ENCODE results near the gene EYS. TPM values are rescaled to one million over a fixed set of nuclear protein-coding genes. Genes with fewer than 3 reads are reported as not detected.

Gene EYS
- total and polyA plus RNA-seq, 4 donors, result 0.53 to 4.5 (median 2.4) TPM

GRCh38 chr6:64217721-64218620, 1489.1 kb downstream of the EYS start:
- no peaks in the 10 kb centered on the region for H3K9me3 ChIP-seq (ENCODE audit: control insufficient read depth, insufficient read depth, low read length)
- DNase-seq (ENCODE audit: low read depth in 4 of 6, low spot score in 6 of 6), result no peak
- H3K4me1 ChIP-seq (ENCODE audit: control insufficient read depth, insufficient read depth, low read length), result no peaks in the 10 kb centered on the region
- no peak overlapping the region for H3K27ac ChIP-seq (ENCODE audit: low read depth, low read length)
- WGBS (ENCODE audit: insufficient coverage), result 50% methylated on average over 1 of the region's 2 CpGs
- no peaks in the 10 kb centered on the region for H3K27me3 ChIP-seq (ENCODE audit: control insufficient read depth, insufficient read depth, low read length)
- H3K4me3 ChIP-seq (ENCODE audit: low read depth, low read length), result no peak overlapping the region
- no peaks in the 10 kb centered on the region for H3K36me3 ChIP-seq (ENCODE audit: control insufficient read depth, insufficient read depth, low read length)

GRCh38 chr6:64214373-64214772, 1492.7 kb downstream of the EYS start:
- H3K27me3 ChIP-seq (ENCODE audit: control insufficient read depth, insufficient read depth, low read length), result no peaks in the 10 kb centered on the region
- H3K9me3 ChIP-seq (ENCODE audit: control insufficient read depth, insufficient read depth, low read length), result no peaks in the 10 kb centered on the region
- no peak for DNase-seq (ENCODE audit: low read depth in 4 of 6, low spot score in 6 of 6)
- H3K4me3 ChIP-seq (ENCODE audit: low read depth, low read length), result no peak overlapping the region
- H3K4me1 ChIP-seq (ENCODE audit: control insufficient read depth, insufficient read depth, low read length), result no peaks in the 10 kb centered on the region
- no peaks in the 10 kb centered on the region for H3K36me3 ChIP-seq (ENCODE audit: control insufficient read depth, insufficient read depth, low read length)
- H3K27ac ChIP-seq (ENCODE audit: low read depth, low read length), result no peak overlapping the region

- no peak overlapping the region for H3K4me3 ChIP-seq (ENCODE audit: low read depth, low read length)
- WGBS (ENCODE audit: insufficient coverage), result no CpG with 5 or more reads among the region's 3 CpGs
- H3K27ac ChIP-seq (ENCODE audit: low read depth, low read length), result no peak overlapping the region
- H3K27me3 ChIP-seq (ENCODE audit: control insufficient read depth, insufficient read depth, low read length), result no peaks in the 10 kb centered on the region
- no peak for DNase-seq (ENCODE audit: low read depth in 4 of 6, low spot score in 6 of 6)
- H3K9me3 ChIP-seq (ENCODE audit: control insufficient read depth, insufficient read depth, low read length), result no peaks in the 10 kb centered on the region
- no peaks in the 10 kb centered on the region for H3K36me3 ChIP-seq (ENCODE audit: control insufficient read depth, insufficient read depth, low read length)
- no peaks in the 10 kb centered on the region for H3K4me1 ChIP-seq (ENCODE audit: control insufficient read depth, insufficient read depth, low read length)
Observed at GRCh38 chr6:64213697-64214096, 1493.3 kb downstream of the EYS start.

GRCh38 chr6:64197246-64197645, 1509.8 kb downstream of the EYS start:
- no CpG with 5 or more reads among the region's 1 CpG for WGBS (ENCODE audit: insufficient coverage)
- H3K27ac ChIP-seq (ENCODE audit: low read depth, low read length), result no peak overlapping the region

GRCh38 chr6:64186592-64186991, 1520.4 kb downstream of the EYS start:
- no peak for DNase-seq (ENCODE audit: low read depth in 4 of 6, low spot score in 6 of 6)
- H3K27me3 ChIP-seq (ENCODE audit: control insufficient read depth, insufficient read depth, low read length), result no peaks in the 10 kb centered on the region
- H3K4me1 ChIP-seq (ENCODE audit: control insufficient read depth, insufficient read depth, low read length), result no peaks in the 10 kb centered on the region
- WGBS (ENCODE audit: insufficient coverage), result no CpG with 5 or more reads among the region's 8 CpGs
- no peaks in the 10 kb centered on the region for H3K36me3 ChIP-seq (ENCODE audit: control insufficient read depth, insufficient read depth, low read length)
- no peak overlapping the region for H3K4me3 ChIP-seq (ENCODE audit: low read depth, low read length)
- H3K9me3 ChIP-seq (ENCODE audit: control insufficient read depth, insufficient read depth, low read length), result no peaks in the 10 kb centered on the region
- no peak overlapping the region for H3K27ac ChIP-seq (ENCODE audit: low read depth, low read length)

More at GRCh38 chr6:64197246-64197645, 1509.8 kb downstream of the EYS start:
- Histone ChIP-seq H3K9me3 (ENCODE audit: control insufficient read depth, insufficient read depth, low read length) (no peaks in the 10 kb centered on the region), H3K4me1 (ENCODE audit: control insufficient read depth, insufficient read depth, low read length) (no peaks in the 10 kb centered on the region), H3K4me3 (ENCODE audit: low read depth, low read length) (no peak overlapping the region), H3K36me3 (ENCODE audit: control insufficient read depth, insufficient read depth, low read length) (no peaks in the 10 kb centered on the region), H3K27me3 (ENCODE audit: control insufficient read depth, insufficient read depth, low read length) (no peaks in the 10 kb centered on the region)
- no peak for DNase-seq (ENCODE audit: low read depth in 4 of 6, low spot score in 6 of 6)

GRCh38 chr6:64185621-64186020, 1521.4 kb downstream of the EYS start:
- H3K4me1 ChIP-seq (ENCODE audit: control insufficient read depth, insufficient read depth, low read length), result no peaks in the 10 kb centered on the region
- no peaks in the 10 kb centered on the region for H3K27me3 ChIP-seq (ENCODE audit: control insufficient read depth, insufficient read depth, low read length)
- H3K36me3 ChIP-seq (ENCODE audit: control insufficient read depth, insufficient read depth, low read length), result no peaks in the 10 kb centered on the region
- DNase-seq (ENCODE audit: low read depth in 4 of 6, low spot score in 6 of 6), result no peak
- no peak overlapping the region for H3K4me3 ChIP-seq (ENCODE audit: low read depth, low read length)
- no peaks in the 10 kb centered on the region for H3K9me3 ChIP-seq (ENCODE audit: control insufficient read depth, insufficient read depth, low read length)
- H3K27ac ChIP-seq (ENCODE audit: low read depth, low read length), result no peak overlapping the region
- WGBS (ENCODE audit: insufficient coverage), result no CpG with 5 or more reads among the region's 5 CpGs

- DNase-seq (ENCODE audit: low read depth in 4 of 6, low spot score in 6 of 6), result no peak
- Histone ChIP-seq H3K4me1 (ENCODE audit: control insufficient read depth, insufficient read depth, low read length) (no peaks in the 10 kb centered on the region), H3K27me3 (ENCODE audit: control insufficient read depth, insufficient read depth, low read length) (no peaks in the 10 kb centered on the region), H3K36me3 (ENCODE audit: control insufficient read depth, insufficient read depth, low read length) (no peaks in the 10 kb centered on the region), H3K9me3 (ENCODE audit: control insufficient read depth, insufficient read depth, low read length) (no peaks in the 10 kb centered on the region), H3K27ac (ENCODE audit: low read depth, low read length) (no peak overlapping the region), H3K4me3 (ENCODE audit: low read depth, low read length) (no peak overlapping the region)
- WGBS (ENCODE audit: insufficient coverage), result 75% methylated on average over 2 of the region's 5 CpGs
Observed at GRCh38 chr6:64175296-64175695, 1531.7 kb downstream of the EYS start.

- no peaks in the 10 kb centered on the region for H3K9me3 ChIP-seq (ENCODE audit: control insufficient read depth, insufficient read depth, low read length)
- H3K4me3 ChIP-seq (ENCODE audit: low read depth, low read length), result no peak overlapping the region
- H3K27me3 ChIP-seq (ENCODE audit: control insufficient read depth, insufficient read depth, low read length), result no peaks in the 10 kb centered on the region
- no peaks in the 10 kb centered on the region for H3K36me3 ChIP-seq (ENCODE audit: control insufficient read depth, insufficient read depth, low read length)
- H3K27ac ChIP-seq (ENCODE audit: low read depth, low read length), result no peak overlapping the region
- no peak for DNase-seq (ENCODE audit: low read depth in 4 of 6, low spot score in 6 of 6)
- WGBS (ENCODE audit: insufficient coverage), result no CpG with 5 or more reads among the region's 3 CpGs
- no peaks in the 10 kb centered on the region for H3K4me1 ChIP-seq (ENCODE audit: control insufficient read depth, insufficient read depth, low read length)
Observed at GRCh38 chr6:64170316-64170715, 1536.7 kb downstream of the EYS start.

- no peak for DNase-seq (ENCODE audit: low read depth in 4 of 6, low spot score in 6 of 6)
- no peak overlapping the region for H3K27ac ChIP-seq (ENCODE audit: low read depth, low read length)
- H3K27me3 ChIP-seq (ENCODE audit: control insufficient read depth, insufficient read depth, low read length), result no peaks in the 10 kb centered on the region
- no peaks in the 10 kb centered on the region for H3K4me1 ChIP-seq (ENCODE audit: control insufficient read depth, insufficient read depth, low read length)
- H3K9me3 ChIP-seq (ENCODE audit: control insufficient read depth, insufficient read depth, low read length), result no peaks in the 10 kb centered on the region
- no peak overlapping the region for H3K4me3 ChIP-seq (ENCODE audit: low read depth, low read length)
- H3K36me3 ChIP-seq (ENCODE audit: control insufficient read depth, insufficient read depth, low read length), result no peaks in the 10 kb centered on the region
- WGBS (ENCODE audit: insufficient coverage), result no CpG with 5 or more reads among the region's 1 CpG
Observed at GRCh38 chr6:64160486-64160885, 1546.5 kb downstream of the EYS start.

- no peaks in the 10 kb centered on the region for H3K36me3 ChIP-seq (ENCODE audit: control insufficient read depth, insufficient read depth, low read length)
- no peak for DNase-seq (ENCODE audit: low read depth in 4 of 6, low spot score in 6 of 6)
- H3K9me3 ChIP-seq (ENCODE audit: control insufficient read depth, insufficient read depth, low read length), result no peaks in the 10 kb centered on the region
- H3K4me3 ChIP-seq (ENCODE audit: low read depth, low read length), result no peak overlapping the region
- no peaks in the 10 kb centered on the region for H3K27me3 ChIP-seq (ENCODE audit: control insufficient read depth, insufficient read depth, low read length)
- H3K27ac ChIP-seq (ENCODE audit: low read depth, low read length), result no peak overlapping the region
- no peaks in the 10 kb centered on the region for H3K4me1 ChIP-seq (ENCODE audit: control insufficient read depth, insufficient read depth, low read length)
- 86% methylated on average over 2 of the region's 2 CpGs for whole genome bisulfite sequencing (ENCODE audit: insufficient coverage)
Observed at GRCh38 chr6:64155063-64155462, 1552.0 kb downstream of the EYS start.

Data from spinal cord (tissue), 10 donors.